Activated CD8-positive, alpha-beta T cell treated with anti-CD3 and anti-CD28 coated beads, Interleukin-2, amount 10 ng/mL, durations not matched to agents 7 days and 5 days (primary cell): ENCODE data around the gene YOD1. TPM values are rescaled to one million over a fixed set of nuclear protein-coding genes. Genes with fewer than 3 reads are reported as not detected.

Experiments
- ATAC-seq: fragments of 150-1000 bp; cut with Tn5 transposase; one replicate; pipeline ENCODE4 v1.10.0; 2021; ENCODE audit warnings: moderate library complexity
- CTCF ChIA-PET: fragments of 350-600 bp; sonication (Branson Sonifier 250); formaldehyde crosslinking; loops from one replicate; lab custom pipeline; 2021; ENCODE audit warnings: antibody characterized with exemption; lab: Charles Lee
- POLR2A ChIA-PET: fragments of 350-600 bp; sonication (Branson Sonifier 250); formaldehyde crosslinking; loops from one replicate; lab custom pipeline; 2021; ENCODE audit warnings: antibody characterized with exemption; lab: Charles Lee
- DNase-seq: peaks from one replicate; pipeline ENCODE4 v3.0.0-alpha.2; 2020
- H3K27ac Mint-ChIP-seq: one replicate; pipeline ENCODE4 v1.8.0; 2021; ENCODE audit warnings: mild to moderate bottlenecking, mixed read lengths
- H3K27me3 Mint-ChIP-seq: one replicate; pipeline ENCODE4 v1.8.0; 2021; ENCODE audit warnings: low read depth, mixed read lengths
- H3K36me3 Mint-ChIP-seq: one replicate; pipeline ENCODE4 v1.8.0; 2021; ENCODE audit warnings: low read depth, mixed read lengths
- H3K4me1 Mint-ChIP-seq: one replicate; pipeline ENCODE4 v1.8.0; 2021; ENCODE audit warnings: low read depth, mixed read lengths
- H3K4me3 Mint-ChIP-seq: one replicate; pipeline ENCODE4 v1.8.0; 2021; ENCODE audit warnings: mild to moderate bottlenecking, mixed read lengths
- H3K9me3 Mint-ChIP-seq: one replicate; pipeline ENCODE4 v1.8.0; 2022; ENCODE audit warnings: mixed read lengths; ENCODE audit not compliant: insufficient read depth
- total RNA-seq, 2 experiments: library from RNA; stranded (reverse); gene quantifications; one replicate each; pipeline ENCODE4 v1.2.3, GENCODE V29; 2021

Gene YOD1
- total RNA-seq = 1 to 10 TPM; 7.7 to 8.7 TPM

- no peak for DNase-seq
- peak within 1 kb of the TSS; percentile 84 for H3K27ac Mint-ChIP-seq
Observed at GRCh38 chr1:207051191-207051943, at the start of gene YOD1. Gene YOD1 (minus strand): TSS chr1:207051208. CDS start chr1:207051030, 178 bp downstream.

DNA sequence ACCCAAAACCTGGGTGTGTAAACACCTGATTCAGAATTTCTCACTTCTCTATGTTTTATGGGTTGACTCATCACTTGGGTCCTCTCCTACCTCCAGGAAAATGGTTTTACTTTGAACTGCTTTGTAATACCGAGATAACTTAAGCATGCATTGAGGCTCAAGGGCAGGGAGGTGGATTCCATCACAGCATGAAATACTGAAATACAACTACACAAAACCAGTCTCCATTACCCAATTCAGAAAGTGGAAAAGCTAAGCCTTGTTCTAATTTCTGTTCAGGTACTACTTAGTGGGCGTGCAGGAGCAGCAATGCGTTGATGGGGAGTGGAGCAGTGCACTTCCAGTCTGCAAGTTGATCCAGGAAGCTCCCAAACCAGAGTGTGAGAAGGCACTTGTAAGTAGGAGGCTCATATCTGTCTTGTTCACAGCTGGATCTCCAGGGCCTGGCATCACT is 46.9 kb upstream of the YOD1 start:
- Mint-ChIP-seq H3K9me3 (no peaks in the 10 kb centered on the region), H3K27ac (peak overlapping the region; percentile 27), H3K4me1 (peaks cover 9% of the 10 kb centered on the region), H3K4me3 (no peak overlapping the region), H3K27me3 (peaks cover 8% of the 10 kb centered on the region), H3K36me3 (peaks cover 17% of the 10 kb centered on the region)
- POLR2A ChIA-PET = interaction anchor here (1.0 kb wide), 1 partner anchor 223 kb away, joined by 4 read pairs; the partner anchor contains the start of gene CD55
- CTCF ChIA-PET = interaction anchor here (1.1 to 1.2 kb wide), 3 partner anchors 9 to 90 kb away, joined by 3 to 8 read pairs (median 3); partner anchors contain the start of gene C4BPB
- ATAC-seq = peak; percentile 27
- no peak for DNase-seq

More at GRCh38 chr1:207051191-207051943, at the start of gene YOD1:
- ChIA-PET CTCF (interaction anchor here (1.7 to 6.9 kb wide), 3 partner anchors 24 to 30 kb away, joined by 6 to 67 read pairs (median 50); no protein-coding TSS in a partner anchor), POLR2A (no interaction called here)
- Mint-ChIP-seq H3K4me1 (peaks cover 61% of the 10 kb centered on the region), H3K4me3 (peak within 1 kb of the TSS; percentile 86), H3K9me3 (no peaks in the 10 kb centered on the region), H3K27me3 (no peaks in the 10 kb centered on the region), H3K36me3 (peaks cover 25% of the 10 kb centered on the region)
- ATAC-seq = no peak

- DNase-seq (no peak), ATAC-seq (no peak)
- H3K4me1 Mint-ChIP-seq = peaks cover 23% of the 10 kb centered on the region
- H3K27me3 Mint-ChIP-seq = no peaks in the 10 kb centered on the region
- no peak overlapping the region for H3K27ac Mint-ChIP-seq
- H3K9me3 Mint-ChIP-seq = no peaks in the 10 kb centered on the region
- no peak overlapping the region for H3K4me3 Mint-ChIP-seq
- POLR2A ChIA-PET = no interaction called here
- peaks cover 12% of the 10 kb centered on the region for H3K36me3 Mint-ChIP-seq
- CTCF ChIA-PET = interaction anchor here (0.8 to 1.3 kb wide), 2 partner anchors 311 to 406 kb away, joined by 4 to 5 read pairs; no protein-coding TSS in a partner anchor
Observed at GRCh38 chr1:207093944-207094343, 42.9 kb upstream of the YOD1 start.

DNA sequence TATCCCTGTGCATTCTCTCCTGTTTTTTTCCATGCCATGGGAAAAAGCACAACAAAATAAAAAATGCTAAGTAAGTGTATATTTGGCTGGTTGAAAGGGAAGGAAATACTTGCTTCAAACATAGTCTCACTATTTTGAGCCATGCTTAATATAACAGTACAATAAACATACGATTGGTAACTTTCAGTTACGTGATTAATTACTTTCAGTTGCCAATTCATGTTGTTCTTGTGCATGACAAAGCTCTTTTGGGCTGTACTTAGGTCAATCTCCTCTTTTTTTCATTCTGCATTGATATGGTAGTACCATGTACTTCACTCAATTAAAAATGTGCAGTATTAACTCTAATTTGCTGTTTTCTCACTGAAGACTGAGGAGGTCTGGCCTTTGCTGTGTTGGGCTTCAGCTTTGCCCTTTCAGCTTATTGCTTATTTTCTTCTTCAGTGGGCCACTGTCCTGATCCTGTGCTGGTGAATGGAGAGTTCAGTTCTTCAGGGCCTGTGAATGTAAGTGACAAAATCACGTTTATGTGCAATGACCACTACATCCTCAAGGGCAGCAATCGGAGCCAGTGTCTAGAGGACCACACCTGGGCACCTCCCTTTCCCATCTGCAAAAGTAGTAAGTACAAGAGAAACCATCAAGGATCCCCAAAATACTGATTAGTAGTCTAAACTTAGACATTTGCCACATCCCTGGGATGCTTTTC is 40.3 kb upstream of the YOD1 start:
- POLR2A ChIA-PET = no interaction called here
- Mint-ChIP-seq H3K4me3 (no peak overlapping the region), H3K4me1 (peaks cover 21% of the 10 kb centered on the region), H3K36me3 (peaks cover 5% of the 10 kb centered on the region), H3K27me3 (no peaks in the 10 kb centered on the region), H3K27ac (no peak overlapping the region), H3K9me3 (no peaks in the 10 kb centered on the region)
- ATAC-seq (no peak), DNase-seq (no peak)
- CTCF ChIA-PET = interaction anchor here (0.8 to 1.5 kb wide), 2 partner anchors 11 to 158 kb away, joined by 3 to 4 read pairs; no protein-coding TSS in a partner anchor

DNA sequence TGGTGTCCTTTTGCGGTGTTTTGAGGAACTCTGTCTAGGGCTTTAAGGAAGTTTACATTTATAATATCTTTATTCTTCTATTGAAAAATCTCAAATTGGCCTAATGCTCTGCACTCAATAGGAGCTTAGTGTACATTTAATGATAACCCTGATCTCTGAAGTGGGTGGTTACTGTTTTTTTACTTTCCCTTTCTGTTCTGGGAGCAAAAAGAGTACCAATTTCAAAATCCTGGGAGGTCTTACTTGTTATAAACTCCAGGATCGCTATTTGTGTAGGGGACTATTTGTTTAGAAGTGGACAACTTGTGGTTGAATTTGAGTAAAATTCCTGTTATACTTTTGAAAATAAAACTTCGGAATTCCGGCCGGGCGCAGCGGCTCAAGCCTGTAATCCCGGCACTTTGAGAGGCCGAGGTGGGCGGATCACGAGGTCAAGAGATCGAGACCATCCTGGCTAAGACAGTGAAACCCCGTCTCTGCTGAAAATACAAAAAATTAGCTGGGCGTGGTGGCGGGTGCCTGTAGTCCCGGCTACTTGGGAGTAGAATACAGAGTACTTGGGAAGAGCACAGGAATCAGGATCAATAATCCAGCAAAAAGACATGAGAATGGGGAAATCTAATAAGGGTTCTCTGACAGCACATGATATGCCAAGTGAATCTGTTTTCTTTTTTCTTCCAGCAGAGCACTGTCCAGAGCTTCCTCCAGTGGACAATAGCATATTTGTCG is 38.8 kb upstream of the YOD1 start:
- POLR2A ChIA-PET = interaction anchor here (1.0 to 2.1 kb wide), 2 partner anchors 232 to 247 kb away, joined by 4 to 13 read pairs; partner anchors contain the start of gene CD55
- peaks cover 4% of the 10 kb centered on the region for H3K27me3 Mint-ChIP-seq
- no peak for DNase-seq
- H3K9me3 Mint-ChIP-seq = no peaks in the 10 kb centered on the region
- peaks cover 28% of the 10 kb centered on the region for H3K4me1 Mint-ChIP-seq
- ATAC-seq = peak; percentile 38
- peak overlapping the region; percentile 81 for H3K4me3 Mint-ChIP-seq
- CTCF ChIA-PET = interaction anchor here (0.7 to 2.7 kb wide), 8 partner anchors 11 to 476 kb away, joined by 3 to 17 read pairs (median 4); partner anchors contain the start of gene CD55
- no peaks in the 10 kb centered on the region for H3K36me3 Mint-ChIP-seq
- peak overlapping the region; percentile 92 for H3K27ac Mint-ChIP-seq

DNA sequence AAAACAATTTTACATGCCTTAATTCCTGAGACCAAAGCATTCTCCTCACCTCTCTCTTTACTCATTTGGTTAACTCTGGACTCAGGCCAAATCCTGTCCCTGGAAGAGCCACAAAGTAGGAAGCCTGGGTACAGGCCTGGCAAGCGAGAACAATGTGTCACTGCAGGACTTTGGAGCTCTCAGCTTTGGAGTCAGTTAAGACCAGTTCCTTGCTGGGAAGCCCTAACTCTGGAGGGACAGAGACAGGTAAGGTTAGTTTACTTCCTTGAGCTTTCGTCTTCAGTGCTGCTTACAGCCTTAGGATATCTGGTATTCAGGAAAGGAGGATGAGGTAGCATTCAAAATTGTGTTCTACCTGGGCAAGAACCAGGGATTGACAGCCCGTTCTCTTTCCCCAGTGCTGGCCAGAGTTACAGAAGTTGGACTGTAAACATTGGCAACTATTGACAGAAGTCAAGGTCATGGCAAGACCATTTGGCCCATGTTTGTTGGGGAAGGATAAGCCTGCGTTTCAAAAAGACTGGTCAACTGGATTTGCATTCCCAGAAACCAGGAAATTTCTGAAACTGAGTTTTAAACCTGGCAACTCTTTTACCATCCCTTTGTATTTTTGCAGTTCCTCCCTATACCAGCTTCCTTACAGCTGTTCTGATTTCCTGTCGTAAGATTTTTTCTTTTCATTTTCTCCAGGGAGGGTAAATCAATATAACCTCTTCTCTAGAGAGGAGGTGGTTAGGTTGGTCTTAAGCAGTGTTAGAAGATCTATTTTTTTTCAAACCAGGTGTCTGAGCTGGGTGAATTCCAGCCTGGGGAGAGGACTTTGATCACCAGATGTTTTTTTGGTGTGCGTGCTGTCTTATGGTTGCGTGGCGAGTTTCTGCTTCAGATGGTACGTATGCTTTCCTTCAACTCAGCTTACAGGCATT is 38.0 kb upstream of the YOD1 start, which contains the start of gene C4BPB:
TSS of gene C4BPB (plus strand) at position 160 of the 926 bp plus-strand sequence. CDS start at position 832, 672 bp downstream.
- ChIA-PET POLR2A (interaction anchor here (1.0 to 2.1 kb wide), 2 partner anchors 233 to 247 kb away, joined by 4 to 13 read pairs; partner anchors contain the start of gene CD55), CTCF (interaction anchor here (0.7 to 2.7 kb wide), 10 partner anchors 9 to 477 kb away, joined by 3 to 17 read pairs (median 3); partner anchors contain the start of gene CD55)
- H3K27ac Mint-ChIP-seq = peak within 1 kb of the TSS; percentile 92
- H3K4me1 Mint-ChIP-seq = peaks cover 36% of the 10 kb centered on the region
- DNase-seq (peak; percentile 45), ATAC-seq (peak; percentile 59)
- H3K27me3 Mint-ChIP-seq = peaks cover 4% of the 10 kb centered on the region
- H3K36me3 Mint-ChIP-seq = no peaks in the 10 kb centered on the region
- peak within 1 kb of the TSS; percentile 81 for H3K4me3 Mint-ChIP-seq
- no peaks in the 10 kb centered on the region for H3K9me3 Mint-ChIP-seq

- ATAC-seq (no peak), DNase-seq (no peak)
- H3K9me3 Mint-ChIP-seq = no peaks in the 10 kb centered on the region
- H3K4me3 Mint-ChIP-seq = no peak overlapping the region
- ChIA-PET CTCF (interaction anchor here (1.1 to 2.7 kb wide), 5 partner anchors 10 to 317 kb away, joined by 3 to 17 read pairs (median 3); partner anchors contain the start of gene CD55), POLR2A (interaction anchor here (2.1 kb wide), 1 partner anchor 234 kb away, joined by 13 read pairs; the partner anchor contains the start of gene CD55)
- peaks cover 7% of the 10 kb centered on the region for H3K27me3 Mint-ChIP-seq
- no peak overlapping the region for H3K27ac Mint-ChIP-seq
- H3K36me3 Mint-ChIP-seq = no peaks in the 10 kb centered on the region
- H3K4me1 Mint-ChIP-seq = peaks cover 37% of the 10 kb centered on the region
Observed at GRCh38 chr1:207088161-207088560, 37.2 kb upstream of the YOD1 start.

GRCh38 chr1:207085887-207086286 is 34.9 kb upstream of the YOD1 start:
- Mint-ChIP-seq H3K4me3 (no peak overlapping the region), H3K27me3 (peaks cover 18% of the 10 kb centered on the region), H3K27ac (no peak overlapping the region), H3K9me3 (no peaks in the 10 kb centered on the region), H3K4me1 (peaks cover 37% of the 10 kb centered on the region), H3K36me3 (no peaks in the 10 kb centered on the region)
- DNase-seq (no peak), ATAC-seq (no peak)
- CTCF ChIA-PET = interaction anchor here (0.7 to 4.4 kb wide), 3 partner anchors 320 to 416 kb away, joined by 5 to 59 read pairs (median 31); no protein-coding TSS in a partner anchor
- POLR2A ChIA-PET = no interaction called here

DNA sequence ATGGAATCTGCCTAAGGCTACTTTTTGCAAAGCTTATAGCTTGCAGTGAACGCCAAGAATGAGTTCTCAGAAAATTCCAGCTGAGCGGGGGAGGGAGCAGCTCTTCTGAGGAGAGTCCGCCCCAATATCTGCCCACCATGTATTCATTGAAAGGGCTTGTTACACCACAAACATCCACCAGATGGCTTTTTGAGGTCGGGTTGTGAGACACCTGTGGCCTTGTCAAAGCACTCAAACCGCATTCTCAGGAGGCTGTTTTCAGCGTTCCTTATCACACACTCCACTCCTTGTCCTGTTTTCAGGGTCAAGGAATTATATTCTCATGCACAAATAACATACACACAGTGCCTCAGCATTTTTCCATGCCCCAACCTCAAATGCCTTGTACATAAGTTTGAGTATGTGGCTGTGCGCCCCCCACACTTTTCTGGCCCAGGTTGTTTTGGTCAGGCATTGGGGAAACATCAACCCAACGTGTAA is 33.7 kb upstream of the YOD1 start:
- peak; percentile 82 for ATAC-seq
- Mint-ChIP-seq H3K4me1 (peaks cover 30% of the 10 kb centered on the region), H3K27me3 (peaks cover 18% of the 10 kb centered on the region), H3K4me3 (no peak overlapping the region), H3K27ac (no peak overlapping the region), H3K36me3 (no peaks in the 10 kb centered on the region), H3K9me3 (no peaks in the 10 kb centered on the region)
- peak; percentile 81 for DNase-seq
- POLR2A ChIA-PET = no interaction called here
- CTCF ChIA-PET = interaction anchor here (0.7 to 7.2 kb wide), 34 partner anchors 9 to 441 kb away, joined by 3 to 67 read pairs (median 5); partner anchors contain the start of genes C1orf116, C4BPA, CD55 and CR1
